Head of caudate nucleus (tissue), 42 donors: Measurements from ENCODE around the gene CAPN15.
A peak's percentile ranks its signal among the peaks of the same experiment; 100 is the strongest.
"Not testable (repeated sequence)": the region's sequence is repeated elsewhere in the genome, so short reads cannot be mapped to it uniquely, and the experiment has no call there.

ENCODE experiments used
- DNase-seq, 42 donors: peaks; one replicate each; pipeline versions ENCODE4 v3.0.0 to v3.0.0-alpha.2; 2020 to 2021; ENCODE audit warnings: mixed read lengths in 7 of 42
- intact Hi-C: fragments of 100-400 bp; cut with DNase I; formaldehyde crosslinking; loops from one replicate; pipeline ENCODE4 v1.15.0; 2022

Gene CAPN15

DNA sequence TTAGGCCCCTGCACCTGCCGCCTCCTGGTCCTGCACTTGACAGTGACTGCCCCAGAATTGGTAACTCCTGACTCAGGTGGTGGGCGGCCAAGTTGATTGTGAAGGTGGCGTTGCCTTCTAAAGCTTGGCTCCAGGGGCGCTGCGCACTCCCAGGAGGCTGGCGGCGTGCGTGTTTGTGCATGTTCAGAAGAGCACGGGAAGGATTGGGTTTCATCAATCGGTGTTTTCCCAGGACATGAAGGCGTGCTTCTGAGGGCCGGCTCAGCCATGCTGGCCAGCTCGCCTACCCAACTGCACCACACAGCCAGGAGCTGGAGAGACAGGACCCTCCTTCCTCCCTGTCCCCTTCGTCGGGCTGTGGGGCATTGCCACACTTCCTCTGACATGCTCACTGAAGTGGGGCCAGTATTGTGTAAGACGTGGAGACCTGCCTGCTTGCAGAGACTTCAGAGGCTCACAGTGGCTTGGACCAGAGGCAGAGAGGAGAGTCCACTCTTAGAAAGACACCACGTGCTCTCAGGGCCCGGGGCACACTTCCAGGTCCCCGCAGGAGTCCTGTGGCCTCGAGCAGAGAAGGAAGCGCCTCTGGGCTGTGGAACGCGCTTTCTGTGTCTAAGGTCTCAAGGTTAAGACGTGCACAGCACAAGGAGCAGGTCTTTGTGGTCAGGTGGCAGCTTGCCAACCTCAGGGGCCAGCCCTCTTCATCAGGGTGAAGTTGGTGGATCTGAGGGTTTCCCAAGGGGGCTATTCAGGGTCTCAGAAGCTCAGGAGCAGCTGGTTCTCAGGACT lies 65.2 kb downstream of the CAPN15 start:
- intact Hi-C loops: no loop called here
- DNase-seq: peak; percentile 60 to 95 (median 81)

DNA sequence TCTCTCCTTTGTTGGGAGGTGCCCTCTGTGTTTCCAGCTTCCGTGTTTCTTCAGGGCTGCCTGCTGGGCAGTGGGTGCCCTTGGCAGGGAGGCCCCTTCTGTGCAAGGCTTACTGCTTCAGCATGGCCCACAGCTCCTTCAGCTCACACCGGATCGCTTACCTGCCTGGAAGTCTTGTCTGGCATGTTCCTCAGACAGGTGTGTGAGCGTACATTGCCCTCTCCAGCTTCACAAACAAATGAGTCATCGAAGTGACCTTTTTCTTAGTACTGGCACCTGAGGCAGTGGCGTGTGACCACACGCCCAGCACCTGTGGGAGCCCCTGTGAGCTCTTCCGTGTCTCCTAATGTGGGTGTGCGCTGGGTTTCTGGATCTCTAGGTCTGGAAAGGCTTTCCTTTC lies 65.9 kb downstream of the CAPN15 start:
- intact Hi-C loops: no loop called here
- DNase-seq: no peak

DNA sequence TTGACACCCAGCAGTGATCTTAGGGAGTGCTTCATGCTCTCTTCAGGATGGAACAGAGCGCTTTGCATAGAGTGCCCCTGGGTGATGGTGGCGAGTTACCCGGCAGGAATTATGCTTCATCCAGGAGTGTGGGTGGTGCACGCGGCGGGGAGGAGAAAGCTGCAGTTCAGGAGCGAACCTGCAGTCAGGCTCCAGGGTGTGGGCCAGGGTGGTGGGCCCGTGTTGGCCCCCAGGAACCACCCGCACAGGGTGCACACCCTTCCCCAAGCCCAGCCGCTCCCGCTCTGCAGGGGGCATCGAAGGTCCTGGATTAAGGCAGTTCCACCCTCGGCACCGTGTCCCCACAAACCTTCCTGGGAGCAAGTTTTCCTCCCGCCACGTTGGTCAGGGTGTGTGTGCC lies 66.3 kb downstream of the CAPN15 start:
- intact Hi-C loops: no loop called here

DNA sequence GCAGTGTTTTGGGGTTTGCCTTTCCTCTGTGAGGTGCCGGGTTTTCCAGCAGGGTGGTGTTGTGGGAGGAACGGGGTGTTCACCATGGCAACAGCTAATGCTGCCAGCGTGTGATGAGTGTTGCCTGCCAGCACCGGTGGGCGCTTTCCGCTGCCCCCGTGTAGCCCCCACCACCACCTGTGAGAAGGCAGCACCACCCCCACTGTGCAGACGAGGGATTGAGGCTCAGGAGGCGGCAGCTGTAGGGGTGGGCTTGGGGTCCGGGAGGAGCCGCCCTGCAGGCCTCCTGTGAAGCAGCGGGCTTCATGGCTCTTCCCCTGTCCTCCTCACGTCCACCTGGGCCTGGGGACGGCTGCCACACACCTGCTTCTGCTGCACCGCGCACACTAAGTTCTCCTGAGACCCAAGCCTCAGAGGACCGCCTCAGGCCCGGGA lies 67.6 kb downstream of the CAPN15 start:
- intact Hi-C loops: no loop called here
- peak in 35 of 42 donors; percentile 34 to 86 (median 61) for DNase-seq

More for the DNA sequence above, 66.3 kb downstream of the CAPN15 start:
- DNase-seq: peak in 13 of 42 donors; percentile 33 to 71 (median 54)

- peak in 7 of 42 donors; percentile 28 to 69 (median 46) for DNase-seq
- intact Hi-C loops: no loop called here
Measured at GRCh38 chr16:595942-596735, 68.6 kb downstream of the CAPN15 start.

- intact Hi-C loops: no loop called here
- DNase-seq: no peak
Measured at GRCh38 chr16:596736-597060, 69.2 kb downstream of the CAPN15 start.

- intact Hi-C loops, DNase-seq: not testable (repeated sequence)
Measured at GRCh38 chr16:597655-598054, 70.1 kb downstream of the CAPN15 start.

- intact Hi-C loops: no loop called here
- peak in 5 of 42 donors; percentile 28 to 76 (median 62) for DNase-seq
Measured at GRCh38 chr16:598823-599739, 71.6 kb downstream of the CAPN15 start.

DNA sequence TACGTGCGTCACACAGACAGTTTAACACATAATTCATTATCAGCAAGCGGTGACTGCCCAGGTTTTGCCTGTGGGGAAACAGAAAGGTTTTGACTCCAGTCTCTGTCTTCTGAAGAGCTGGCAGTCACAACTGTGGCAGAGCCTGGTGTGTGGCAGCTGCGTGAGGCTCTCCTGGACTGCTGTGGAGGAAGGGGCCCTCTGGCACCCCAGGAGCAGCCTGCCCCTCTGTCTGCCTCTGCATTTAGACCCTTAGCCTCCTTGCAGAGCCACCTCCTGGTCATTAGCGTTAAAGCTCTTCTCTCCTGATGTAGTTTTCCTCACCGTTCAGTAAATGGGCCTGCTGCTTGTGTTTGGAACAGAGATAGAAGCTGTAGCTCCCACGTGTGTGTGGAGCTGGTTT lies 73.3 kb downstream of the CAPN15 start:
- peak in 1 of 42 donors; percentile 58 for DNase-seq
- intact Hi-C loops: no loop called here

GRCh38 chr16:603933-604332 lies 76.4 kb downstream of the CAPN15 start:
- intact Hi-C loops: no loop called here
- peak in 1 of 42 donors; percentile 23 for DNase-seq
